NCI-H2171 treated with DMSO at 0.1 percent for 48 hours (cell line): ENCODE results near the gene MACO1.

Source experiments
- DNase-seq: peaks from one replicate; lab custom pipeline; 2025; lab: John Stamatoyannopoulos, UW

MACO1 gene

GRCh38 chr1:25524568-25525360 lies 94.1 kb downstream of the MACO1 start:
- DNase-seq = no peak

GRCh38 chr1:25525361-25525688 lies 94.6 kb downstream of the MACO1 start:
- DNase-seq = no peak

DNA sequence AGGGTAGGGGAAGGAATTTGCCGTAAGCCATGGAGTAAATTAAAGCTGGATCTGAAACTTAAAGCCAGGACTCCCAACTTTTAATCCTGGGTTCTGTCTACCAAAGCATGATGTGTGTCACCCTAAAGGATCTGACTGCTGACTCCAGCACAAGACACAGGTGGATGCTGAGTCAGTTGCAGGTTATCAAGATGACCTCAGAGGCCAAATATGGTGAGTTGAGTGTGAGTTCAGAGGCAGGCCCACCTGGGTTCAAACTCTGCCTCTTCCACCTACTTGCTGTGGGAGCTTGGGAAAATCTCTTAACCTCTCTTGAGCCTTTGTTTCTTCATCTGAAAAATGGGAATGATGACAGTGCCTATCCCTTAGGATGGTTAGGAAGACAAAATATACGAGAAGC lies 96.1 kb downstream of the MACO1 start:
- no peak for DNase-seq

- no peak for DNase-seq
Measured at GRCh38 chr1:25527226-25527846, 96.6 kb downstream of the MACO1 start.

DNA sequence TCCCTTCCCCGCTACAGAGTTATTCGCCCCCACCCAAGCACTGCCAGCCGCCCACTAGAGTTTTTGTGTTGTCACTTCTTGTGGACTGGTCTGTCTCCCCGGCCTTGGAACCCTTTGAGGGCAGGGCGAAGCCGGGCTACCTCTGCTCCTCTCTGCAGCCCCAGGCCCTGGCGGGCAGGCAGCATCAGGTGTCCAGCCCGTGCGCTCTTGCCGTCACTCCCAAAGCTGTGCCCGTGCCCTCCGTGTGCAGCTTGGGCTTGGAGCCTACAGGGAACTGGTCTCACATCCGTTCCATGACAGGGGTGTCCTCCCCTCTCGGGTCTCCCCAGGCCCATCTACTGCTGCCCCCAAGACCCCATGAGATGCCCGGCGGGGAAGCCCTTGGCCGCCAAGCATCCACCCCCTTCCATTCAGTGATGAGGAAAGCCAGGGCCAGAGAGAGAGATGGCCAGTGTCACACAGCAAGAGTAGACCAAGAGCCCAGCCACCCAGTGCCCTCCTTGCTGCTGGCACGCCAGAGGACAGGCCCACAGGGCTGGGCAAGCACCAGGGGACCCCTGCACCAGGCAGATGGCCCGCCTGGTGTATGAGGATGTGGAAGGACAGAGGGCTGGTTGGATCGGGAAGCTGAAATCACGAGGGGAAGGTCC lies 97.4 kb downstream of the MACO1 start:
- DNase-seq = no peak

- no peak for DNase-seq
Measured at GRCh38 chr1:25528881-25529517, 98.3 kb downstream of the MACO1 start.

GRCh38 chr1:25529518-25530185 lies 99.0 kb downstream of the MACO1 start:
- peak; percentile 21 for DNase-seq

- DNase-seq = no peak
Measured at GRCh38 chr1:25530186-25531081, 99.7 kb downstream of the MACO1 start.

DNA sequence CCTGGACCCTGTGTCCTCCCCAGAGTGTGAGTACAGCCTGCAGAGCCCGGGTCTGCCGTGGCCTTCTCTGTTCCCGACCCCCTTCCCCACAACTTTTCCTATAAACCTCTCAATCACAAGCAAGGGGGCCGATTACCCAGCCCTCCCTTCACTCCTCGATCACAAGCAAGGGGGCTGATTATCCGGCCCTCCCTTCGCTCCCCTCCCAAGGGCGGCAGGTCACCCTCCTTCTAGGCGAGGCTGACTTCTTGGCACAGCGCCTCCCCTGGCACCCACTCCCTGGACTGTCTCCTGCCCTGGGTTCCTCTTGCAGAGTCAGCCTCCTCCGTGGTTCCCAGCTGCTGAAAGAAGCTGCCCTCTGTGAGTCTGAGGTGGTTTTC lies 100.4 kb downstream of the MACO1 start:
- no peak for DNase-seq

- no peak for DNase-seq
Measured at GRCh38 chr1:25532970-25533369, 102.3 kb downstream of the MACO1 start.

DNA sequence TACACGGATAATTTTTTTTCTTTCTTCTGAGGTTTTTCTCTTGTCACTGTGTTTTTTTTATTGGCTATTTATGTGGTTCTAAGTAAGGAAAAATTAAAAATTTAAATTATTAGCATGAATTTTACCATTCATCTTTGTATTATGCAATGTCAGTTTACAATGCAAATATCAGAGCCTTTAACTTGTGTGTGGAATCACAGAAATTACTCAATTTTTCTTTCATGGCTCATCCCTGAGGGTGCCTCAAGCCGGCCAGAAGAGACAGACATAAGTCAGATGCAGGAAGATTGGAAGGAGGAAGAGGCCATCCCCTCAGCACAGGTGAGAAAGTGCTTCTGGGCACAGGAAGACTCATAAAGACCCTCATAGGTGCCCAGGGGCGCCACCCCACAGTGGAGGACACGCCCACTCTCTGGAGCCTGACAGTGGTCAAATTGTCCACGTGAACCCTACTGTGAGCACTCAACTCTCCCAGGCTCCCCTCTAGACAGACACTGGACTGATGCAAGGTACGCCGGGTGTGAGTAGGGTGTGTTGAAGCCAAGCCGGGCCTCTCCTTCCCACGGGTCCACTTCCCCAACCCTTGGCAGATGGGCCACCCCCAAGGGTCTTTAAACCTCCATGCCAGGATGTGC lies 103.2 kb downstream of the MACO1 start:
- no peak for DNase-seq

DNA sequence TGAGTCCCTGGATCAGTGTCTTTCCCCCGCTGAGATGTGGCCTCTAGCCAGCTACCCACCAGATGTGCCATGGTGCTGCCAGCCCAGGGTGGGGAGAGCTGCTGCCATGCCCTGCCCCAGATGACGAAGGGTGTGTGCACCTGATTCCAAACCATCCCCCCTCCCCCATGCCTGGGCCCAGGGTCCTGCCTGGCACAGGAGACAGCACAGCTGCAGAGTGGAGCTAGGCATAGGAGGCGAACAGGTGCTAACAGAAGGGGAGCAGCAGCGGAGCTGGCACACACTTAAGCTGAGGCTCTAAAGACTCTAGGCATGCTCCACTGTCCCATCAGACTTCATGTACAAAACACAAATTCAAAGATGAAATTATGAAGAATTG lies 103.7 kb downstream of the MACO1 start:
- DNase-seq = peak; percentile 98

- no peak for DNase-seq
Measured at GRCh38 chr1:25536124-25536523, 105.4 kb downstream of the MACO1 start.

- no peak for DNase-seq
Measured at GRCh38 chr1:25537153-25537831, 106.6 kb downstream of the MACO1 start.

DNA sequence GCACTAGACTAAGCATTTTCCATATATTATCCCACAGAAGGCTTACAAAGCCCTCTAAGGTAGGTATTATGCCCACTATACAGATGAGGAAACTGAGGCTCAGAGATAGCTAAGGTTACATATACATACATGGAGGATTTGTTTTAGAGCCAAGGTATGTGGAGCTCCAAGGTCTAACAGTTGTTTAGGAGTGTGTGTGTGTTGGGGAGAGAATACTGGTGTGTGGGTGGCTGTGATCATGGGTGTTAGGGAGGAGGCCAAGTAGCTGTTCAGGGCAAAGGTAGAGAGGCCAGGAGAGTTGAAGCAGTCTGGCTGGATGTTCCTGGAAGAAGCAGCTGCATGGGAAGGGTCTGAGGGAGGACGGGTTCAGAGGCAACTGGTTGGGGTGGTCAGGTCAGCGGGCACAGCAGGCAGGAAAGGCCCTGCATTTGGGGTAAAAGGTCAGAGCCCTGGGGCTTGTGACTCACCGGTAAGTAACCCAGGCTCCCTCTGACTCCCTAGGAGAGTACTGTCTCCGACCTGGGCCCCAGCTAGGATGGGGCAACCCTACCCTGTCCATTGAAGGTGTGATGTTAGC lies 107.6 kb downstream of the MACO1 start:
- DNase-seq = no peak

DNA sequence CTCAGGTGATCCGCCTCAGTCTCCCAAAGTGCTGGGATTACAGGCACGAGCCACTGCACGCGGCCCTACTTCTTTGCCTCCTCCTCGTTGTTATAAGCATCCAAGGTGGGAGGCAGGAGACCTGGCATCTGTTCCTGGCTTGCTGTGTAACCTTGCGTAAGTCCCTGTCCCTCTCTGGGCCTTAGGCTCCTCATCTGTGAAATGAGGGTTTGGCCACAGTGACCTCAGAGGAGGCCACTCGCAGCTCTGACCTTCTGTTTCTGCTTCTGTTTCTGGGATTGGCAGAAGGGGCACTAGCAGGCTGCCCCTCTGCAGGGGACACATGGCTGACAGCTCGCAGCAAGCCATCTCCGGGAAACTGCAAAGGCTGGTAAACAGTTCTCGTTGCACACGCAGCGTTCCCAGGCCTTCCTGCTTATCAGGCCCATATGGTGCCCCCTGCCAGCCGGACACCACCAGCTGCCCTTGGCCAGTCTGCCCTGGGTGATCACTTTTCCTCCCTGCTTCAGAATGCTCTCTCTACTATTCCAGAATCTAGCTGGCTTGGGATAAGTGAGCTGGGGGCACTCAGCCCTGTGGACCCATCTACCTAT lies 110.1 kb downstream of the MACO1 start:
- DNase-seq = no peak

DNA sequence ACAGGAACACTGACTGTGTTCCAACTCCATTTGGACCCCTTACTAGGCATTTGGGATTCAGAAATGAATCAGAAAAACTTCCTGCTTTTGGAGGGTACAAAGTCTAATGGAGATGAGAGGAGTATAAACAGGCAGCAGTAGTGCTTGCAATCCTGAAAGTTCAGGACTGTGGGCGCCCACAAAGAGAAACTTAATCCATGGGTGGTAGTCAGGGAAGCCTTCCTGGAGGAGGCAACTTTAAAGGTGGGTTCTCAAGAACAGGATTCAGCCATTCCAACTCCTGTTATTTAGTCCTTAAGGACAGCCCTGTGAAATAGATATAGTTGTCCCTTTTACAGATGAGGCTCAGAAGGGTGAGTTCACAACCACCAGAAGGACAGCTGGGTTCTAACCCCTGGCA lies 110.7 kb downstream of the MACO1 start:
- DNase-seq = no peak

DNA sequence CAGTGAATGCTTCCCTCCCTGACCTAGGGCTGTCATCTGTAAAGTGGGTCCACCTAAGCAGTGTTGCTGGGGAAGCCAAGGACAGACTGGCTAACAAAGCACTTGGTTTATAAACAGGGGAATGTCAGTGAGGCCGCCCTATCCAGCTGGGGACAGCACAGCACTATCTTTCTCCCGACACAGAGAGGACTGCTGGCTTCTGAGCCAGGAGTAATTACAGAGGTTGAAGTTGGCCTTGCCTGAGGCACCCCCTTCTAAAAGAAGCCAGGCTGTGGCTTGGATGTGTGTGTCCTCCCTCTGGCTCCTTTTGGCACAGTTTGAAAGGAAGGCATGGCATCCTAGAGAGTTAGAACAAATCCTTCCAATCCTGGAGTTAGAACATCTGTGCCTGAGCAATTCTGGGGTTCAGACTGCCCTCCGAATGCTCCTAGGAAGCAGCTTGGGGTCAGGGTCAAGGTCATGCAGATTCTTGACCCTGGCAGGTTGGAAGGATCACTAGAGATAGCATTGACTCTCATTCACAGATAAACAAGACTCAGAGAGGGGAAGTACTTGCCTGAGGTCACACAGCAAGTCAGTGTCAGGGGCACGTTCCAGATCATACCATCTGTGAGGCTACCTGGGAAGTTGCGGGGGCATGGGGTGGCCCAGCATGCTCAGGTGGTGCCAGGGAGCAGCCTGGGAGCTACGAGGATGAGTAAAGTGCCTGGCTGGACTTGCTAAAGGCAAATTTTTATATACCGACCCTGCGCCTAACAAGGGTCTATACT lies 111.4 kb downstream of the MACO1 start:
- DNase-seq = no peak

GRCh38 chr1:25543005-25543424 lies 112.3 kb downstream of the MACO1 start:
- DNase-seq = no peak
